ENCODE data around the gene HYI. TPM values are rescaled to one million over a fixed set of nuclear protein-coding genes. Genes with fewer than 3 reads are reported as not detected.

Gene HYI
- total RNA-seq, 4 donors from 2014 or later = 7.4 to 13.4 (median 10.7) TPM

- in situ Hi-C loops (cut with MboI; ENCODE audit: low sequenced_read_pairs in 4 of 4) (no loop called here), intact Hi-C loops (cut with DNase I; ENCODE audit: low total_unique reads) (no loop called here)
- Histone ChIP-seq H3K4me3 (no peak overlapping the region), H3K36me3 (peaks cover 2 to 96% of the 10 kb centered on the region in 2 donors), H3K27me3 (no peaks in the 10 kb centered on the region), H3K4me1 (no peaks in the 10 kb centered on the region), H3K9me3 (no peaks in the 10 kb centered on the region), H3K27ac (no peak overlapping the region)
- DNase-seq (no peak), ATAC-seq (no peak)
- TF ChIP-seq CTCF (IDR thresholded peaks at IDR 0.05 in 4 of 5, conservative IDR thresholded peaks at IDR 0.05 in 1 of 5) (no peak), POLR2A (IDR thresholded peaks at IDR 0.05) (no peak)
These were observed 32.3 kb downstream of the HYI start for GRCh38 chr1:43421396-43421795.

- in situ Hi-C loops (cut with MboI; ENCODE audit: low sequenced_read_pairs in 4 of 4) = no loop called here
- no peaks in the 10 kb centered on the region for H3K9me3 ChIP-seq
- no peaks in the 10 kb centered on the region for H3K4me1 ChIP-seq
- peaks cover 2 to 96% of the 10 kb centered on the region in 2 donors for H3K36me3 ChIP-seq
- no peak overlapping the region for H3K4me3 ChIP-seq
- DNase-seq = no peak
- no peak overlapping the region for H3K27ac ChIP-seq
- no peaks in the 10 kb centered on the region for H3K27me3 ChIP-seq
- intact Hi-C loops (cut with DNase I; ENCODE audit: low total_unique reads) = no loop called here
- TF ChIP-seq CTCF (IDR thresholded peaks at IDR 0.05 in 4 of 5, conservative IDR thresholded peaks at IDR 0.05 in 1 of 5) = no peak
- no peak for TF ChIP-seq POLR2A (IDR thresholded peaks at IDR 0.05)
- no peak for ATAC-seq
These were observed 32.9 kb downstream of the HYI start for GRCh38 chr1:43420874-43421273.

- H3K9me3 ChIP-seq = no peaks in the 10 kb centered on the region
- H3K4me1 ChIP-seq = no peaks in the 10 kb centered on the region
- intact Hi-C loops (cut with DNase I; ENCODE audit: low total_unique reads) (no loop called here), in situ Hi-C loops (cut with MboI; ENCODE audit: low sequenced_read_pairs in 4 of 4) (loop anchor here in 2 of 4 donors (10.0 kb wide), 2 partner anchors 185 to 195 kb away; no protein-coding TSS in a partner anchor)
- no peak for DNase-seq
- no peak for ATAC-seq
- H3K36me3 ChIP-seq = peaks cover 2 to 91% of the 10 kb centered on the region in 2 donors
- TF ChIP-seq POLR2A (IDR thresholded peaks at IDR 0.05) (no peak), CTCF (IDR thresholded peaks at IDR 0.05 in 4 of 5, conservative IDR thresholded peaks at IDR 0.05 in 1 of 5) (no peak)
- H3K4me3 ChIP-seq = no peak overlapping the region
- no peaks in the 10 kb centered on the region for H3K27me3 ChIP-seq
- H3K27ac ChIP-seq = no peak overlapping the region
These were observed 33.9 kb downstream of the HYI start for GRCh38 chr1:43419627-43420425.

GRCh38 chr1:43418858-43419257 lies 34.9 kb downstream of the HYI start:
- peaks cover 2 to 82% of the 10 kb centered on the region in 2 donors for H3K36me3 ChIP-seq
- no peak overlapping the region for H3K27ac ChIP-seq
- no peak overlapping the region for H3K4me3 ChIP-seq
- no peaks in the 10 kb centered on the region for H3K27me3 ChIP-seq
- ATAC-seq = no peak
- no peaks in the 10 kb centered on the region for H3K4me1 ChIP-seq
- H3K9me3 ChIP-seq = no peaks in the 10 kb centered on the region
- intact Hi-C loops (cut with DNase I; ENCODE audit: low total_unique reads) = no loop called here
- in situ Hi-C loops (cut with MboI; ENCODE audit: low sequenced_read_pairs in 4 of 4) = loop anchor here in 2 of 4 donors (10.0 kb wide), 2 partner anchors 184 to 194 kb away; no protein-coding TSS in a partner anchor
- TF ChIP-seq CTCF (IDR thresholded peaks at IDR 0.05 in 4 of 5, conservative IDR thresholded peaks at IDR 0.05 in 1 of 5) (no peak), POLR2A (IDR thresholded peaks at IDR 0.05) (no peak)
- no peak for DNase-seq
